AG09309 (cell line): ENCODE results near the gene CCDC191.
A peak's percentile ranks its signal among the peaks of the same experiment; 100 is the strongest.

ENCODE experiments used
- DNase-seq: peaks from one replicate; pipeline ENCODE4 v3.0.0-alpha.2; 2010; ENCODE audit warnings: low read depth
- H3K4me3 ChIP-seq: 2 replicates; pipeline ENCODE4 v1.5.1; 2011; ENCODE audit warnings: mild to moderate bottlenecking, low read depth, low read length, moderate library complexity; ENCODE audit not compliant: control insufficient read depth
- TF ChIP-seq, protein P1 (sequence below): IDR thresholded peaks from 2 replicates; pipeline ENCODE4 v1.5.1; 2011; ENCODE audit warnings: mild to moderate bottlenecking, low read depth, low read length, inconsistent platforms; ENCODE audit not compliant: insufficient read depth, control insufficient read depth; ENCODE audit errors: missing control alignments

CCDC191 gene

DNA sequence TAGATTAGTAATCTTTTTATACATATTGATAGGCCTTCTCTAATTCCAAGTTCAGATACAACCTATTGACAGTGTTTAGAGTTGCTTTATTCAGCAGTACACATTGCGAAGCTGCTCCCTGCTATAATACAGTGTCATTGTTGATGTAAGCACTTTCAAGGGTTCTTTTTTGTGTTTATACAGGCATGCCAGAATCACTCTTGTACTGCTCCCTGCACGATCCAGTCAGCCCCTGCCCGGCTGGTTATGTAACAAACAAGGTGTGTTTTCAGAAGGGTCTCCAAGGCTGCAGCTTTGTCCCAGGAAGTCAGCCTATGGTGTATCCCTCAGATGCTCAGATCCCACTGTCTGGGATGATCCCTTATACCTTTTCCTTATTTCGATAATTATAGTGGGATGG, 11.5 kb upstream of the CCDC191 start:
- TF ChIP-seq, protein P1, sequence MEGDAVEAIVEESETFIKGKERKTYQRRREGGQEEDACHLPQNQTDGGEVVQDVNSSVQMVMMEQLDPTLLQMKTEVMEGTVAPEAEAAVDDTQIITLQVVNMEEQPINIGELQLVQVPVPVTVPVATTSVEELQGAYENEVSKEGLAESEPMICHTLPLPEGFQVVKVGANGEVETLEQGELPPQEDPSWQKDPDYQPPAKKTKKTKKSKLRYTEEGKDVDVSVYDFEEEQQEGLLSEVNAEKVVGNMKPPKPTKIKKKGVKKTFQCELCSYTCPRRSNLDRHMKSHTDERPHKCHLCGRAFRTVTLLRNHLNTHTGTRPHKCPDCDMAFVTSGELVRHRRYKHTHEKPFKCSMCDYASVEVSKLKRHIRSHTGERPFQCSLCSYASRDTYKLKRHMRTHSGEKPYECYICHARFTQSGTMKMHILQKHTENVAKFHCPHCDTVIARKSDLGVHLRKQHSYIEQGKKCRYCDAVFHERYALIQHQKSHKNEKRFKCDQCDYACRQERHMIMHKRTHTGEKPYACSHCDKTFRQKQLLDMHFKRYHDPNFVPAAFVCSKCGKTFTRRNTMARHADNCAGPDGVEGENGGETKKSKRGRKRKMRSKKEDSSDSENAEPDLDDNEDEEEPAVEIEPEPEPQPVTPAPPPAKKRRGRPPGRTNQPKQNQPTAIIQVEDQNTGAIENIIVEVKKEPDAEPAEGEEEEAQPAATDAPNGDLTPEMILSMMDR, result no peak
- no peak for DNase-seq
- H3K4me3 ChIP-seq, result no peak overlapping the region

GRCh38 chr3:114060906-114061655, 4.8 kb upstream of the CCDC191 start:
- TF ChIP-seq, protein P1, result no peak
- no peak overlapping the region for H3K4me3 ChIP-seq
- no peak for DNase-seq

DNA sequence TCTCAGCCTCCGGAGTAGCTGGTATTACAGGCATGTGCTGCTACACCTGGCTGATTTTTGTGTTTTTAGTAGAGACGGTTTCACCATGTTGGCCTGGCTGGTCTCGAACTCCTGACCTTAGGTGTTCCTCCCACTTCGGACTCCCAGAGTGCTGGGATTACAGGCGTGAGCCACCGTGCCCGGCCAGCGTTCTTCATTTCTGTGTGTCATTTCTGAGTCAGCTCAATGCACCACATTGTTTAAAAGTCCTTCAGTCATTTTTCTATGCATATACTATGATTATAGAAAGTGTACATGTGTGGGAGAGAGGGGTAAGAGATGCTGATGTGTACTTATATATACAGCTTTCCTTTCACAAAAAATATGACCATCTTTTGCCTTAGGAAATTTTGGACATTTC, 2.3 kb upstream of the CCDC191 start:
- TF ChIP-seq, protein P1, result no peak
- H3K4me3 ChIP-seq, result no peak overlapping the region
- DNase-seq, result no peak

GRCh38 chr3:114057011-114057347, 653 bp upstream of the CCDC191 start:
- TF ChIP-seq, protein P1, result no peak

DNA sequence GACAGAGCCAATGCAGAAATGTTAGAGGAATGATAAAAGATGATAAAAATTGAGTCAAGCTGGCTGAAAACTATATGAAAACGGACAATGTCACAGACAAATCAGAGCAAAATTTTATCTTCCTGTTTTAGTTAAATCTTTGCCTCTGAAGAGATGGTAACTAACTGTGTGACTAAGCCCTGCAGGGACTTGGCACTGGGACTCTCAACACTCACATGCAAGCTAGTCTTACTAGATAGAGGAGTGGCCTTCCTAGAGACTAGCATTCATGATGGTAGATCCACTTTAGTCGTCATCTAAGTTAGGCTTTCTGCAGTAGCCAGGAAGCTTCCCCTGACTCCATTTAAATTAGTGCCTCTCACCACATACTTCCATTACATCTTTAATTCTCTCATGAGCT, 4.1 kb downstream of the CCDC191 start:
- no peak overlapping the region for H3K4me3 ChIP-seq
- no peak for DNase-seq
- TF ChIP-seq, protein P1, result no peak

More at GRCh38 chr3:114057011-114057347, 653 bp upstream of the CCDC191 start:
- DNase-seq, result no peak
- H3K4me3 ChIP-seq, result peak overlapping the region; percentile 96

- DNase-seq, result no peak
- no peak overlapping the region for H3K4me3 ChIP-seq
- TF ChIP-seq, protein P1, result no peak
These were observed 13.1 kb downstream of the CCDC191 start for GRCh38 chr3:114043205-114043604.

- TF ChIP-seq, protein P1, result no peak
These were observed 20.4 kb downstream of the CCDC191 start for GRCh38 chr3:114035896-114036295.

More at GRCh38 chr3:114035896-114036295, 20.4 kb downstream of the CCDC191 start:
- no peak overlapping the region for H3K4me3 ChIP-seq
- no peak for DNase-seq
